ENCODE results near the gene LRRFIP1. TPM values are rescaled to one million over a fixed set of nuclear protein-coding genes. Genes with fewer than 3 reads are reported as not detected.

LRRFIP1 gene
- total and polyA plus RNA-seq, 2 of the 13 experiments (the other 11 are each of a cell fraction or from before 2014, with no cell fraction given), result 15.9 to 40.5 TPM

- TF ChIP-seq ZBTB26 (CRISPR knock-in tag; IDR thresholded peaks at IDR 0.05; ENCODE audit: borderline replicate concordance), result no peak
- peak; percentile 36 for TF ChIP-seq TEAD3 (CRISPR knock-in tag; optimal IDR thresholded peaks at IDR 0.05; ENCODE audit: borderline replicate concordance)
- TF ChIP-seq FOSL2 (CRISPR knock-in tag; IDR thresholded peaks at IDR 0.05), result no peak
- no peak for TF ChIP-seq ZNF30 (CRISPR knock-in tag; IDR thresholded peaks at IDR 0.05)
- no peak for TF ChIP-seq ZNF256 (CRISPR knock-in tag; conservative IDR thresholded peaks at IDR 0.05)
- no peak for TF ChIP-seq MAF1 (CRISPR knock-in tag; IDR thresholded peaks at IDR 0.05; ENCODE audit: borderline replicate concordance)
- no peak for TF ChIP-seq NR2F6 (IDR thresholded peaks at IDR 0.05)
- TF ChIP-seq NR2F6 (CRISPR knock-in tag; IDR thresholded peaks at IDR 0.05), result no peak
- TF ChIP-seq REXO4 (CRISPR knock-in tag; IDR thresholded peaks at IDR 0.05; ENCODE audit: borderline replicate concordance), result no peak
- TF ChIP-seq IKZF4 (CRISPR knock-in tag; IDR thresholded peaks at IDR 0.05; ENCODE audit: borderline replicate concordance, low read depth, not compliant biosample characterization), result no peak
- TF ChIP-seq AHR (CRISPR knock-in tag; IDR thresholded peaks at IDR 0.05), result no peak
- TF ChIP-seq GATA4 (IDR thresholded peaks at IDR 0.05; ENCODE audit: borderline replicate concordance, low read depth), result no peak
- TF ChIP-seq FOXA3 (CRISPR knock-in tag; IDR thresholded peaks at IDR 0.05), result no peak
- peak; percentile 24; the same call in 1 of the 2 replicates for TF ChIP-seq ZFY (CRISPR knock-in tag; IDR thresholded peaks at IDR 0.05)
- TF ChIP-seq TIGD3 (CRISPR knock-in tag; IDR thresholded peaks at IDR 0.05; ENCODE audit: borderline replicate concordance), result no peak
- no peak for TF ChIP-seq MBD4 (IDR thresholded peaks at IDR 0.05; ENCODE audit: borderline replicate concordance, low read length)
- no peak for TF ChIP-seq ZBTB25 (CRISPR knock-in tag; IDR thresholded peaks at IDR 0.05)
- TF ChIP-seq TBX2 (CRISPR knock-in tag; IDR thresholded peaks at IDR 0.05; ENCODE audit: borderline replicate concordance), result no peak
- TF ChIP-seq ZNF704 (CRISPR knock-in tag; IDR thresholded peaks at IDR 0.05; ENCODE audit: borderline replicate concordance), result peak; percentile 41; the same call in 1 of the 2 replicates
- no peak for TF ChIP-seq KLF9 (CRISPR knock-in tag; IDR thresholded peaks at IDR 0.05; ENCODE audit: low read depth)
- TF ChIP-seq ZNF232 (CRISPR knock-in tag; IDR thresholded peaks at IDR 0.05; ENCODE audit: borderline replicate concordance), result no peak
- TF ChIP-seq SIN3A (IDR thresholded peaks at IDR 0.05; ENCODE audit: borderline replicate concordance, low read depth, low read length), result no peak
These were observed 87.5 kb downstream of the LRRFIP1 start (continued) for GRCh38 chr2:237714690-237715458.

Data from HepG2 (cell line).